HG02970 (cell line): ENCODE measurements around the gene IL1R2.

Experiments used
- ATAC-seq: cut with Tn5 transposase; IDR thresholded peaks from one replicate; pipeline ENCODE4 v1.9.1; 2021; ENCODE audit warnings: mild to moderate bottlenecking, moderate library complexity, moderate number of reproducible peaks; ENCODE audit not compliant: unreplicated experiment, low FRiP score

Gene IL1R2

GRCh38 chr2:102016399-102016955 lies 24.7 kb downstream of the IL1R2 start:
- no peak for ATAC-seq

- ATAC-seq = no peak
Observed at GRCh38 chr2:102018823-102019445, 27.2 kb downstream of the IL1R2 start.

- no peak for ATAC-seq
Observed at GRCh38 chr2:102020596-102021170, 28.9 kb downstream of the IL1R2 start.

- no peak for ATAC-seq
Observed at GRCh38 chr2:102021779-102022178, 30.0 kb downstream of the IL1R2 start.

- ATAC-seq = no peak
Observed at GRCh38 chr2:102022884-102023539, 31.3 kb downstream of the IL1R2 start.

- ATAC-seq = no peak
Observed at GRCh38 chr2:102024410-102024809, 32.6 kb downstream of the IL1R2 start.

- peak; percentile 66 for ATAC-seq
Observed at GRCh38 chr2:102025016-102025501, 33.3 kb downstream of the IL1R2 start.

- peak; percentile 46 for ATAC-seq
Observed at GRCh38 chr2:102025583-102026267, 34.0 kb downstream of the IL1R2 start.

GRCh38 chr2:102027036-102027980 lies 35.5 kb downstream of the IL1R2 start:
- no peak for ATAC-seq

- ATAC-seq = no peak
Observed at GRCh38 chr2:102028470-102028869, 36.7 kb downstream of the IL1R2 start.

GRCh38 chr2:102029405-102029804 lies 37.6 kb downstream of the IL1R2 start:
- ATAC-seq = no peak

GRCh38 chr2:102029952-102030351 lies 38.2 kb downstream of the IL1R2 start:
- ATAC-seq = no peak

- ATAC-seq = no peak
Observed at GRCh38 chr2:102030502-102030854, 38.7 kb downstream of the IL1R2 start.

- no peak for ATAC-seq
Observed at GRCh38 chr2:102030855-102031527, 39.2 kb downstream of the IL1R2 start.

GRCh38 chr2:102032368-102033030 lies 40.7 kb downstream of the IL1R2 start:
- no peak for ATAC-seq

- no peak for ATAC-seq
Observed at GRCh38 chr2:102033031-102033749, 41.4 kb downstream of the IL1R2 start.

- ATAC-seq = no peak
Observed at GRCh38 chr2:102033750-102034682, 42.3 kb downstream of the IL1R2 start.
